Measurements from ENCODE around the gene HARS1. TPM values are rescaled to one million over a fixed set of nuclear protein-coding genes. Genes with fewer than 3 reads are reported as not detected.
A peak's percentile ranks its signal among the peaks of the same experiment; 100 is the strongest.
"Not testable (repeated sequence)": the region's sequence is repeated elsewhere in the genome, so short reads cannot be mapped to it uniquely, and the experiment has no call there.

HARS1 gene
- polyA plus RNA-seq, 1 donor (not counting 4 experiments of a cell fraction or from before 2014, with no cell fraction given) = 87.8 TPM

DNA sequence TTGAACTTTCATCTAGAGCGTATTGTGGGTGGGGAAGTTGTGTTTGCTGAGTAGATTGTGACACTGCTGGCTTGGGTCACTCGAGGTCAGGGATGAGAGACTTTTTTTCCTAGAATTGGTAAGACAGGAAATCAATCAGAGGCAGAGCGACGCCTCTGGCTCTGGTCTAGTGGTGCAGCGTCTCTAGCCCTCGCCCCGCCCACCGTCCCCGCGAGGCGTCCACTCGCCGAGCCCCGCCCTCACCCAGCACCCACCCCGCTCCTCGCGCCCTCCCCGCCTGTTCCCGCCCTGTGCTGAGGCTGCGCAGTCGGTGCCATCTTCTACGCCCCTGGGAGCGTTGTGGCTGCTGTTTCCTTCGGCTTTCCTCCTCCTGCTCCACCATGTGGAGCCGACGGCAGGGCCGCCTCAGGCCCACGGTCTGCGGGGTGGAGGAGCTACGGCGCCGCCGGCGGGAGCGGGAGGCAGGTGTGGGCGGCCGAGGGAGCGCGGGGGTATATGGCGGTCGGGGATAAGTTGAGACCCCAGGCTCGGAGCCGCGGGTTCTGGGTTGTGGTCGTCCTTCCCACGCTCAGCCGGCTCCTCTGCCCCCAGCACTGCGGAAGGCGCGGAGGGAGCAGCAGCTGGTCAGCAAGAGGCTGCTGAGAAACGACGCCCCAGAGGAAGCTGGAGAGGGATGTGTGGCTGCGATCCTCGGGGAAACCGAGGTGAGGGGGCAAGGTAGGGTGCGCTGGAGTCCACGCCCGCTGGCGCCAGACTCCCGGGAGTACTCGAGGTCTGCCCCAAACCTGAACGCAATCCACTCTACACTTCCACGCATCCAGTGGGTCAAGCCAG lies 51.8 kb downstream of the HARS1 start, which contains the start of gene TMCO6:
TSS of gene TMCO6 (plus strand) at position 304 of the 834 bp plus-strand sequence. CDS start at position 381, 77 bp downstream.
- no peaks in the 10 kb centered on the region for H3K27me3 ChIP-seq (ENCODE audit: control insufficient read depth, extremely low read depth, insufficient read depth, low read length)
- H2AFZ ChIP-seq (ENCODE audit: control insufficient read depth, low read length) = peak within 1 kb of the TSS; percentile 91
- no peak for FAIRE-seq
- peak within 1 kb of the TSS; percentile 69 to 82 (median 80) for H3K4me3 ChIP-seq (ENCODE audit: control insufficient read depth in 2 of 3, extremely low read depth in 1 of 3, insufficient read depth in 2 of 3, low read depth in 1 of 3, low read length in 3 of 3)
- peak within 1 kb of the TSS; percentile 86 for H3K9ac ChIP-seq (ENCODE audit: control insufficient read depth, extremely low read depth, insufficient read depth, low read length)
- DNase-seq (ENCODE audit: low read depth, low spot score) = peak; percentile 44
- H3K36me3 ChIP-seq (ENCODE audit: control insufficient read depth in 2 of 2, extremely low read depth in 1 of 2, insufficient read depth in 2 of 2, low read length in 2 of 2) = peaks cover 5 to 7% of the 10 kb centered on the region in 2 experiments
- no peaks in the 10 kb centered on the region for H3K9me1 ChIP-seq (ENCODE audit: control insufficient read depth, extremely low read depth, insufficient read depth, low read length)
- H3K4me1 ChIP-seq (ENCODE audit: control insufficient read depth, extremely low read depth, insufficient read depth, low read length) = peaks cover 8% of the 10 kb centered on the region
- H4K20me1 ChIP-seq (ENCODE audit: control insufficient read depth, extremely low read depth, insufficient read depth, low read length) = no peaks in the 10 kb centered on the region
- dilution Hi-C loops (cut with MboI; ENCODE audit: extremely low pct_ligation_motif_present, low sequenced_read_pairs) = no loop called here
- H3K4me2 ChIP-seq (ENCODE audit: control insufficient read depth, extremely low read depth, insufficient read depth, low read depth, low read length) = peak within 1 kb of the TSS; percentile 91
- H3K27ac ChIP-seq (ENCODE audit: control insufficient read depth, insufficient read depth, low read length) = peak within 1 kb of the TSS; percentile 68
- peaks cover 6% of the 10 kb centered on the region for H3K79me2 ChIP-seq (ENCODE audit: control insufficient read depth, insufficient read depth, low read length)
- no peaks in the 10 kb centered on the region for H3K9me3 ChIP-seq (ENCODE audit: control insufficient read depth, low read depth, low read length)
- TF ChIP-seq, protein P1, sequence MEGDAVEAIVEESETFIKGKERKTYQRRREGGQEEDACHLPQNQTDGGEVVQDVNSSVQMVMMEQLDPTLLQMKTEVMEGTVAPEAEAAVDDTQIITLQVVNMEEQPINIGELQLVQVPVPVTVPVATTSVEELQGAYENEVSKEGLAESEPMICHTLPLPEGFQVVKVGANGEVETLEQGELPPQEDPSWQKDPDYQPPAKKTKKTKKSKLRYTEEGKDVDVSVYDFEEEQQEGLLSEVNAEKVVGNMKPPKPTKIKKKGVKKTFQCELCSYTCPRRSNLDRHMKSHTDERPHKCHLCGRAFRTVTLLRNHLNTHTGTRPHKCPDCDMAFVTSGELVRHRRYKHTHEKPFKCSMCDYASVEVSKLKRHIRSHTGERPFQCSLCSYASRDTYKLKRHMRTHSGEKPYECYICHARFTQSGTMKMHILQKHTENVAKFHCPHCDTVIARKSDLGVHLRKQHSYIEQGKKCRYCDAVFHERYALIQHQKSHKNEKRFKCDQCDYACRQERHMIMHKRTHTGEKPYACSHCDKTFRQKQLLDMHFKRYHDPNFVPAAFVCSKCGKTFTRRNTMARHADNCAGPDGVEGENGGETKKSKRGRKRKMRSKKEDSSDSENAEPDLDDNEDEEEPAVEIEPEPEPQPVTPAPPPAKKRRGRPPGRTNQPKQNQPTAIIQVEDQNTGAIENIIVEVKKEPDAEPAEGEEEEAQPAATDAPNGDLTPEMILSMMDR (optimal IDR thresholded peaks at IDR 0.05 in 1 of 3, IDR thresholded peaks at IDR 0.05 in 1 of 3, conservative IDR thresholded peaks at IDR 0.05 in 1 of 3; ENCODE audit: extremely low read depth in 1 of 3, insufficient read depth in 2 of 3, low read length in 3 of 3) = peak; percentile 56 to 73 (median 72)
- no peak for TF ChIP-seq EZH2 (IDR thresholded peaks at IDR 0.05; ENCODE audit: low read length)

DNA sequence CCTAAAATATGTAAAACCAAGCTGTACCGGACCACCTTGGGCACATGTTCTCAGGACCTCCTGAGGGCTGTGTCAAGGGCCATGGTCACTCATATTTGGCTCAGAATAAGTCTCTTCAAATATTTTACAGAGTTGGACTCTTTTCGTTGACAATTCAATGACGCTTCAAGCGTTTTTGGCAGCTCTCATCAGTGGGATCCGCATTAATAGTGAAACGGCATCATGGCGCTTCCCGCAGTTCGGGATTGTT lies 52.3 kb downstream of the HARS1 start:
- H3K9me3 ChIP-seq (ENCODE audit: control insufficient read depth, low read depth, low read length); H4K20me1 ChIP-seq (ENCODE audit: control insufficient read depth, extremely low read depth, insufficient read depth, low read length); H3K27me3 ChIP-seq (ENCODE audit: control insufficient read depth, extremely low read depth, insufficient read depth, low read length); DNase-seq (ENCODE audit: low read depth, low spot score); FAIRE-seq; H3K9me1 ChIP-seq (ENCODE audit: control insufficient read depth, extremely low read depth, insufficient read depth, low read length); H3K79me2 ChIP-seq (ENCODE audit: control insufficient read depth, insufficient read depth, low read length); H3K4me1 ChIP-seq (ENCODE audit: control insufficient read depth, extremely low read depth, insufficient read depth, low read length); dilution Hi-C loops (cut with MboI; ENCODE audit: extremely low pct_ligation_motif_present, low sequenced_read_pairs); H3K36me3 ChIP-seq (ENCODE audit: control insufficient read depth in 2 of 2, extremely low read depth in 1 of 2, insufficient read depth in 2 of 2, low read length in 2 of 2): not testable (repeated sequence)
- Histone ChIP-seq H3K4me3 (ENCODE audit: control insufficient read depth in 2 of 3, extremely low read depth in 1 of 3, insufficient read depth in 2 of 3, low read depth in 1 of 3, low read length in 3 of 3) (peak overlapping the region in 2 of 3 experiments; percentile 33 to 60), H3K27ac (ENCODE audit: control insufficient read depth, insufficient read depth, low read length) (peak overlapping the region; percentile 46), H3K9ac (ENCODE audit: control insufficient read depth, extremely low read depth, insufficient read depth, low read length) (peak overlapping the region; percentile 48), H3K4me2 (ENCODE audit: control insufficient read depth, extremely low read depth, insufficient read depth, low read depth, low read length) (peak overlapping the region; percentile 84), H2AFZ (ENCODE audit: control insufficient read depth, low read length) (peak overlapping the region; percentile 88)

Data from keratinocyte (primary cell).